Common myeloid progenitor, CD34-positive (primary cell): ENCODE measurements around the gene CLK3.
"Not testable (repeated sequence)": the region's sequence is repeated elsewhere in the genome, so short reads cannot be mapped to it uniquely, and the experiment has no call there.

ENCODE experiments used
- CTCF ChIA-PET: fragments of 350-600 bp; sonication (Branson Sonifier 250); formaldehyde crosslinking; loops from one replicate; lab custom pipeline; 2021; ENCODE audit warnings: antibody characterized with exemption; lab: Charles Lee
- POLR2A ChIA-PET: fragments of 350-600 bp; sonication (Branson Sonifier 250); formaldehyde crosslinking; loops from one replicate; lab custom pipeline; 2021; ENCODE audit warnings: antibody characterized with exemption; lab: Charles Lee
- DNase-seq, 3 donors: peaks; one replicate each; pipeline versions ENCODE4 v3.0.0 to v3.0.0-alpha.2; 2013
- H3K27ac ChIP-seq, 2 experiments: 1 replicate in 1 of 2; 2 replicates in 1 of 2; pipeline ENCODE4 v1.7.0; 2013; ENCODE audit warnings: inconsistent platforms in 2 of 2, low read length in 2 of 2, mild to moderate bottlenecking in 2 of 2, low read depth in 1 of 2, moderate library complexity in 1 of 2; ENCODE audit not compliant: severe bottlenecking in 2 of 2, insufficient read depth in 1 of 2, poor library complexity in 1 of 2
- H3K27me3 ChIP-seq, 5 experiments: replicated peaks in 2 of 5; 1 replicate in 3 of 5; 2 replicates in 2 of 5; pipeline versions ENCODE4 v1.6.1 to v1.7.0; 2013; ENCODE audit warnings: low read length in 4 of 5, mild to moderate bottlenecking in 2 of 5, moderate library complexity in 2 of 5, inconsistent platforms in 1 of 5; ENCODE audit not compliant: insufficient read depth in 5 of 5, control insufficient read depth in 4 of 5
- H3K36me3 ChIP-seq, 4 experiments: 1 replicate in 2 of 4; 2 replicates in 2 of 4; pipeline versions ENCODE4 v1.6.1 to v1.7.0; 2013; ENCODE audit warnings: low read length in 3 of 4, control low read depth in 1 of 4, mild to moderate bottlenecking in 1 of 4; ENCODE audit not compliant: control insufficient read depth in 4 of 4, insufficient read depth in 4 of 4
- H3K4me1 ChIP-seq, 4 experiments: 1 replicate in 3 of 4; 2 replicates in 1 of 4; pipeline versions ENCODE4 v1.6.1 to v1.7.1; 2013; ENCODE audit warnings: low read length in 3 of 4, mild to moderate bottlenecking in 3 of 4, control low read depth in 1 of 4, inconsistent platforms in 1 of 4, moderate library complexity in 1 of 4; ENCODE audit not compliant: control insufficient read depth in 4 of 4, insufficient read depth in 4 of 4; ENCODE audit errors: control extremely low read depth in 1 of 4
- H3K4me3 ChIP-seq, 7 experiments: 1 replicate in 4 of 7; 2 replicates in 3 of 7; pipeline versions ENCODE4 v1.5.1 to v1.7.0; 2013; ENCODE audit warnings: mild to moderate bottlenecking in 7 of 7, low read length in 6 of 7, moderate library complexity in 6 of 7, inconsistent platforms in 2 of 7, low read depth in 2 of 7, control low read depth in 1 of 7; ENCODE audit not compliant: insufficient read depth in 4 of 7, control insufficient read depth in 1 of 7; ENCODE audit errors: extremely low read depth in 1 of 7
- H3K9me3 ChIP-seq, 5 experiments: 1 replicate in 4 of 5; 2 replicates in 1 of 5; pipeline versions ENCODE4 v1.6.1 to v1.7.1; 2013; ENCODE audit warnings: low read length in 4 of 5, mild to moderate bottlenecking in 2 of 5, inconsistent platforms in 1 of 5, low read depth in 1 of 5, moderate library complexity in 1 of 5; ENCODE audit not compliant: control insufficient read depth in 4 of 5, insufficient read depth in 2 of 5; ENCODE audit errors: control extremely low read depth in 1 of 5
- WGBS: methylation state at CpG from one replicate; pipeline ENCODE4 v1.1.5; 2013; ENCODE audit not compliant: insufficient coverage; 5-methylcytosine and 5-hydroxymethylcytosine counted together

CLK3 gene

GRCh38 chr15:74592222-74592621, 23.4 kb upstream of the CLK3 start:
- ChIA-PET CTCF (no interaction called here), POLR2A (no interaction called here)
- DNase-seq: no peak
- Histone ChIP-seq H3K9me3 (no peaks in the 10 kb centered on the region), H3K27ac (no peak overlapping the region), H3K4me1 (no peaks in the 10 kb centered on the region), H3K4me3 (no peak overlapping the region), H3K27me3 (no peaks in the 10 kb centered on the region), H3K36me3 (peaks cover 9 to 49% (median 36%) of the 10 kb centered on the region in 4 experiments)
- 92% methylated on average over 1 of the region's 3 CpGs for WGBS

- no peaks in the 10 kb centered on the region for H3K27me3 ChIP-seq
- H3K4me1 ChIP-seq: peaks cover 0 to 5% (median 5%) of the 10 kb centered on the region in 4 experiments
- 98% methylated on average over 6 of the region's 7 CpGs for WGBS
- no peak for DNase-seq
- peaks cover 9 to 48% (median 35%) of the 10 kb centered on the region in 4 experiments for H3K36me3 ChIP-seq
- no peak overlapping the region for H3K4me3 ChIP-seq
- H3K9me3 ChIP-seq: no peaks in the 10 kb centered on the region
- ChIA-PET CTCF (no interaction called here), POLR2A (no interaction called here)
- H3K27ac ChIP-seq: no peak overlapping the region
Observed at GRCh38 chr15:74593122-74593521, 22.5 kb upstream of the CLK3 start.

- H3K27ac ChIP-seq: no peak overlapping the region
- no peaks in the 10 kb centered on the region for H3K9me3 ChIP-seq
- 97% methylated on average over 3 of the region's 4 CpGs for WGBS
- H3K4me3 ChIP-seq: no peak overlapping the region
- H3K4me1 ChIP-seq: peaks cover 2 to 16% (median 14%) of the 10 kb centered on the region in 4 experiments
- H3K36me3 ChIP-seq: peaks cover 9 to 46% (median 32%) of the 10 kb centered on the region in 4 experiments
- CTCF ChIA-PET: interaction anchor here (1.2 kb wide), 1 partner anchor 19 kb away, joined by 3 read pairs; no protein-coding TSS in a partner anchor
- DNase-seq: no peak
- POLR2A ChIA-PET: interaction anchor here (0.6 kb wide), 1 partner anchor 308 kb away, joined by 3 read pairs; no protein-coding TSS in a partner anchor
- no peaks in the 10 kb centered on the region for H3K27me3 ChIP-seq
Observed at GRCh38 chr15:74594455-74594854, 21.2 kb upstream of the CLK3 start.

DNA sequence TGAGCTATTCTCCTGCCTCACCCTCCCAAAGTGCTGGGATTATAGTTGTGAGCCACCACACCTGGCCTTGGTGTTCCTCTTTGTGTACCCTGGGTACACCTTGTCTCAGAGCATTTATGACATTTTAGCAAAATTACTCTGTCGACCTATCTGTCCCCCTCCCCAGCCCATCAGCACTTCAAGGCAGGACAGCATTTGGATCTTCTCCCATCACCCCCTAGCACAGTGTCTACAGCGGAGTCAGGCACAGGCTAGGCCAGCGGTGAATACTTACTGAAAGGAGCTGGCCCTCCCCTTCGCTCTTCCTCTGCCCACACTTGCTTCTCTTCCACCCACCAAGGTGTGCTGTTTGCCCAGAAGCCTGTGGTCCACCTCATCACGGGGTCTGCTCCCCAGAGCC, 20.4 kb upstream of the CLK3 start:
- 95% methylated on average over 4 of the region's 5 CpGs for WGBS
- H3K27ac ChIP-seq: no peak overlapping the region
- no peaks in the 10 kb centered on the region for H3K27me3 ChIP-seq
- no peak overlapping the region for H3K4me3 ChIP-seq
- peaks cover 2 to 16% (median 14%) of the 10 kb centered on the region in 4 experiments for H3K4me1 ChIP-seq
- H3K36me3 ChIP-seq: peaks cover 6 to 39% (median 28%) of the 10 kb centered on the region in 4 experiments
- no peak for DNase-seq
- ChIA-PET CTCF (interaction anchor here (1.2 kb wide), 1 partner anchor 18 kb away, joined by 3 read pairs; no protein-coding TSS in a partner anchor), POLR2A (no interaction called here)
- no peaks in the 10 kb centered on the region for H3K9me3 ChIP-seq

DNA sequence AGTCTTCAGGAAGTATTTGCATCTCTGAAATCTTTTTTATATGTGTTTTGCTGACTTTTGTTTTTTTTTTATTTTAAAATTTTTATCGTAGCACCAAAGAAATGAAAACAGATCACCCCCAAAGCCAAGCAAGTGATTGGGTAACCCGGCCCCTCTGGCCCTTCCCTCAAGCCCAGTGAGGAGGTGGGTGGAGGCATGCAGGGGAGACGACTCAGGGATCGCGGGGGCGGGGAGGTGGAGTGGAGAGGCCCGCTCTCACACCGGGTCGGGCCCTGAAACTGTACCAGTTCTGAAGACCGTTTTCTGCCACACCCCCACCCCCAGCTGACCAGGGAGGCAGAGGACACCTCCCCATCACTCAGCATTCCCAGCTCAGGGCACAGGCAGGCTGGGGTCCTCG, 18.9 kb upstream of the CLK3 start:
- H3K4me3 ChIP-seq, CTCF ChIA-PET, H3K9me3 ChIP-seq, POLR2A ChIA-PET, H3K27me3 ChIP-seq, H3K27ac ChIP-seq, DNase-seq: not testable (repeated sequence)
- Histone ChIP-seq H3K36me3 (peaks cover 3 to 30% (median 17%) of the 10 kb centered on the region in 4 experiments), H3K4me1 (peaks cover 2 to 16% (median 14%) of the 10 kb centered on the region in 4 experiments)
- WGBS: no CpG with 5 or more reads among the region's 11 CpGs

GRCh38 chr15:74597146-74597705, 18.4 kb upstream of the CLK3 start:
- CTCF ChIA-PET: interaction anchor here (0.8 kb wide), 1 partner anchor 8 kb away, joined by 7 read pairs; no protein-coding TSS in a partner anchor
- Histone ChIP-seq H3K4me1 (peaks cover 2 to 16% (median 14%) of the 10 kb centered on the region in 4 experiments), H3K36me3 (peaks cover 0 to 26% (median 12%) of the 10 kb centered on the region in 4 experiments)
- not testable (repeated sequence) for H3K9me3 ChIP-seq, H3K27ac ChIP-seq, H3K4me3 ChIP-seq, H3K27me3 ChIP-seq, DNase-seq
- 100% methylated on average over 5 of the region's 16 CpGs for WGBS
- POLR2A ChIA-PET: interaction anchor here (1.0 kb wide), 1 partner anchor 218 kb away, joined by 4 read pairs; no protein-coding TSS in a partner anchor
